ENCODE results near the gene RNF144B. TPM values are rescaled to one million over a fixed set of nuclear protein-coding genes. Genes with fewer than 3 reads are reported as not detected.
A peak's percentile ranks its signal among the peaks of the same experiment; 100 is the strongest.

RNF144B gene
- total RNA-seq, 6 experiments from 2014 or later: 7.6 to 19.1 (median 10.2) TPM

GRCh38 chr6:18380158-18380836, 6.9 kb upstream of the RNF144B start:
- H3K9me3 ChIP-seq: no peaks in the 10 kb centered on the region
- H3K4me3 ChIP-seq: no peak overlapping the region
- H3K4me1 ChIP-seq: no peaks in the 10 kb centered on the region
- H3K36me3 ChIP-seq: no peaks in the 10 kb centered on the region
- no peak overlapping the region for H3K27ac ChIP-seq
- no peaks in the 10 kb centered on the region for H3K27me3 ChIP-seq
- intact Hi-C loops (cut with DNase I): no loop called here
- TF ChIP-seq CTCF (IDR thresholded peaks at IDR 0.05): no peak
- no peak for TF ChIP-seq POLR2A (IDR thresholded peaks at IDR 0.05)
- 76% methylated on average over 4 of the region's 4 CpGs for WGBS (ENCODE audit: insufficient coverage, low coverage, low lambda C conversion rate, missing lambda C conversion rate)
- DNase-seq (no peak), ATAC-seq (no peak)

GRCh38 chr6:18380851-18381250, 6.3 kb upstream of the RNF144B start:
- Histone ChIP-seq H3K4me3 (no peak overlapping the region), H3K27ac (peak overlapping the region in 1 of 3 donors; percentile 48), H3K9me3 (no peaks in the 10 kb centered on the region), H3K36me3 (no peaks in the 10 kb centered on the region), H3K27me3 (no peaks in the 10 kb centered on the region), H3K4me1 (peaks cover 0 to 1% (median 0%) of the 10 kb centered on the region in 4 donors)
- TF ChIP-seq POLR2A (IDR thresholded peaks at IDR 0.05): no peak
- no peak for TF ChIP-seq CTCF (IDR thresholded peaks at IDR 0.05)
- ATAC-seq (no peak), DNase-seq (no peak)
- intact Hi-C loops (cut with DNase I): no loop called here
- 89% methylated on average over 4 of the region's 4 CpGs for WGBS (ENCODE audit: insufficient coverage, low coverage, low lambda C conversion rate, missing lambda C conversion rate)

- 79% methylated on average over 2 of the region's 2 CpGs for WGBS (ENCODE audit: insufficient coverage, low coverage, low lambda C conversion rate, missing lambda C conversion rate)
- no peak overlapping the region for H3K27ac ChIP-seq
Observed at GRCh38 chr6:18383441-18383840, 3.7 kb upstream of the RNF144B start.

GRCh38 chr6:18384621-18385020, 2.5 kb upstream of the RNF144B start:
- Histone ChIP-seq H3K36me3 (no peaks in the 10 kb centered on the region), H3K4me3 (no peak overlapping the region), H3K27me3 (no peaks in the 10 kb centered on the region), H3K4me1 (peaks cover 0 to 22% (median 4%) of the 10 kb centered on the region in 4 donors), H3K9me3 (no peaks in the 10 kb centered on the region), H3K27ac (no peak overlapping the region)
- intact Hi-C loops (cut with DNase I): no loop called here
- ATAC-seq (no peak), DNase-seq (no peak)
- 87% methylated on average over 4 of the region's 4 CpGs for WGBS (ENCODE audit: insufficient coverage, low coverage, low lambda C conversion rate, missing lambda C conversion rate)
- TF ChIP-seq CTCF (IDR thresholded peaks at IDR 0.05) (no peak), POLR2A (IDR thresholded peaks at IDR 0.05) (no peak)

More at GRCh38 chr6:18383441-18383840, 3.7 kb upstream of the RNF144B start:
- no peak for ATAC-seq
- TF ChIP-seq POLR2A (IDR thresholded peaks at IDR 0.05) (no peak), CTCF (IDR thresholded peaks at IDR 0.05) (no peak)
- no peak for DNase-seq
- Histone ChIP-seq H3K9me3 (no peaks in the 10 kb centered on the region), H3K36me3 (no peaks in the 10 kb centered on the region), H3K4me3 (no peak overlapping the region), H3K27me3 (no peaks in the 10 kb centered on the region), H3K4me1 (peaks cover 0 to 13% (median 4%) of the 10 kb centered on the region in 4 donors)
- intact Hi-C loops (cut with DNase I): no loop called here
